Measurements from ENCODE around the gene MSI2. TPM values are rescaled to one million over a fixed set of nuclear protein-coding genes. Genes with fewer than 3 reads are reported as not detected.

Gene MSI2
- polyA plus RNA-seq, 1 of the 3 experiments (the other 2 are of a cell fraction) = 24.1 TPM

- WGBS (ENCODE audit: low lambda C conversion rate) = 96% methylated on average over 17 of the region's 17 CpGs
- no peak for DNase-seq
- TF ChIP-seq TAF1 (IDR thresholded peaks at IDR 0.05; ENCODE audit: borderline replicate concordance, low read depth, low read length) (no peak), CTCF (IDR thresholded peaks at IDR 0.05) (no peak)
- H3F3A ChIP-seq (replicated peaks; ENCODE audit: insufficient read depth) = peaks cover 5% of the 10 kb centered on the region
- POLR2A ChIA-PET = interaction anchor here (0.7 to 1.5 kb wide), 2 partner anchors 8 to 89 kb away, joined by 3 read pairs; no protein-coding TSS in a partner anchor
- CTCF ChIA-PET = interaction anchor here (0.7 to 4.2 kb wide), 8 partner anchors 10 to 338 kb away, joined by 3 to 19 read pairs (median 4); no protein-coding TSS in a partner anchor
- no peak overlapping the region for H3K4me2 ChIP-seq
- no peaks in the 10 kb centered on the region for H3K27me3 ChIP-seq (ENCODE audit: insufficient read depth)
- no peak overlapping the region for H2AFZ ChIP-seq (ENCODE audit: low read depth)
- no peaks in the 10 kb centered on the region for H3K36me3 ChIP-seq (replicated peaks in 1 of 2; ENCODE audit: control insufficient read depth in 1 of 2, insufficient read depth in 2 of 2, low read length in 1 of 2)
- no peak overlapping the region; a peak in 1 of 4 replicates for H3K27ac ChIP-seq (ENCODE audit: low read depth in 2 of 2, low read length in 1 of 2)
- no peaks in the 10 kb centered on the region for H3K9me3 ChIP-seq
- H3K9me2 ChIP-seq = no peaks in the 10 kb centered on the region
- no peak overlapping the region for H3K9ac ChIP-seq
- H3K4me3 ChIP-seq (ENCODE audit: low read depth in 2 of 2, low read length in 1 of 2) = no peak overlapping the region
- H3K79me2 ChIP-seq (ENCODE audit: insufficient read depth) = 0 out of 2 replicates have a peak, but pooled peaks cover 2% of the 10 kb centered on the region
- H3K4me1 ChIP-seq (ENCODE audit: control insufficient read depth in 1 of 2, insufficient read depth in 2 of 2, low read depth in 1 of 2, low read length in 1 of 2) = peaks cover 24 to 68% of the 10 kb centered on the region in 2 experiments
- H4K20me1 ChIP-seq (ENCODE audit: insufficient read depth) = no peaks in the 10 kb centered on the region
These were observed 189.6 kb downstream of the MSI2 start for GRCh38 chr17:57445772-57446472.

GRCh38 chr17:57447357-57447989 lies 191.2 kb downstream of the MSI2 start:
- no peaks in the 10 kb centered on the region for H3K36me3 ChIP-seq (replicated peaks in 1 of 2; ENCODE audit: control insufficient read depth in 1 of 2, insufficient read depth in 2 of 2, low read length in 1 of 2)
- no peak overlapping the region for H2AFZ ChIP-seq (ENCODE audit: low read depth)
- no peaks in the 10 kb centered on the region for H4K20me1 ChIP-seq (ENCODE audit: insufficient read depth)
- H3K4me2 ChIP-seq = no peak overlapping the region
- 93% methylated on average over 10 of the region's 10 CpGs for WGBS (ENCODE audit: low lambda C conversion rate)
- no peaks in the 10 kb centered on the region for H3K9me2 ChIP-seq
- no peak overlapping the region for H3K4me3 ChIP-seq (ENCODE audit: low read depth in 2 of 2, low read length in 1 of 2)
- ChIA-PET POLR2A (interaction anchor here (0.6 to 1.5 kb wide), 2 partner anchors 14 to 87 kb away, joined by 3 read pairs; no protein-coding TSS in a partner anchor), CTCF (interaction anchor here (1.0 to 4.5 kb wide), 6 partner anchors 9 to 336 kb away, joined by 3 to 19 read pairs (median 6); no protein-coding TSS in a partner anchor)
- no peak for DNase-seq
- no peaks in the 10 kb centered on the region for H3K27me3 ChIP-seq (ENCODE audit: insufficient read depth)
- TF ChIP-seq EZH2phosphoT487 (IDR thresholded peaks at IDR 0.05; ENCODE audit: borderline replicate concordance, low read depth) (no peak), PBX3 (IDR thresholded peaks at IDR 0.05) (no peak), RFX5 (IDR thresholded peaks at IDR 0.05; ENCODE audit: low read length) (no peak), ELF1 (IDR thresholded peaks at IDR 0.05) (no peak), MEF2A (IDR thresholded peaks at IDR 0.05; ENCODE audit: borderline replicate concordance, low read depth) (no peak), NRF1 (IDR thresholded peaks at IDR 0.05; ENCODE audit: low read depth, low read length) (no peak), USF2 (IDR thresholded peaks at IDR 0.05; ENCODE audit: borderline replicate concordance, low read depth, low read length) (no peak)
- no peaks in the 10 kb centered on the region for H3K79me2 ChIP-seq (ENCODE audit: insufficient read depth)
- no peak overlapping the region for H3K9ac ChIP-seq
- peak overlapping the region in 1 of 2 experiments; percentile 20; a peak in 1 of 4 replicates for H3K27ac ChIP-seq (ENCODE audit: low read depth in 2 of 2, low read length in 1 of 2)
- H3F3A ChIP-seq (replicated peaks; ENCODE audit: insufficient read depth) = no peaks in the 10 kb centered on the region
- no peaks in the 10 kb centered on the region for H3K9me3 ChIP-seq
- peaks cover 16 to 61% of the 10 kb centered on the region in 2 experiments for H3K4me1 ChIP-seq (ENCODE audit: control insufficient read depth in 1 of 2, insufficient read depth in 2 of 2, low read depth in 1 of 2, low read length in 1 of 2)
